Mesothelial cell of epicardium (in vitro differentiated cells): ENCODE measurements around the gene SEMA6A. TPM values are rescaled to one million over a fixed set of nuclear protein-coding genes. Genes with fewer than 3 reads are reported as not detected.

Experiments
- DNase-seq, 2 experiments: peaks; one replicate each; pipeline ENCODE4 v3.0.0; 2021; ENCODE audit warnings: low spot score in 2 of 2; ENCODE audit not compliant: unreplicated experiment in 2 of 2
- H3K27ac Mint-ChIP-seq: 2 replicates; pipeline ENCODE4 v1.8.0; 2021; ENCODE audit warnings: mixed read lengths
- H3K27me3 Mint-ChIP-seq: 2 replicates; pipeline ENCODE4 v1.8.0; 2021; ENCODE audit warnings: low read depth, mixed read lengths
- H3K36me3 Mint-ChIP-seq: 2 replicates; pipeline ENCODE4 v1.8.0; 2021; ENCODE audit warnings: mixed read lengths
- H3K4me1 Mint-ChIP-seq: 2 replicates; pipeline ENCODE4 v1.8.0; 2021; ENCODE audit warnings: mixed read lengths
- H3K4me3 Mint-ChIP-seq: 2 replicates; pipeline ENCODE4 v1.8.0; 2021; ENCODE audit warnings: mild to moderate bottlenecking, moderate library complexity, mixed read lengths
- H3K9me3 Mint-ChIP-seq: 2 replicates; pipeline ENCODE4 v1.8.0; 2021; ENCODE audit warnings: mixed read lengths
- CTCF ChIP-seq: fragments of 200-600 bp; sonication (generic); IDR thresholded peaks from one replicate; pipeline ENCODE4 v1.5.0; 2021; ENCODE audit warnings: antibody characterized with exemption; ENCODE audit not compliant: unreplicated experiment
- total RNA-seq: library from RNA; stranded (reverse); gene quantifications from 3 replicates; pipeline ENCODE4 v1.2.1, GENCODE V29; 2021

Gene SEMA6A
- total RNA-seq, 1 donor from 2014 or later: 129 TPM

- Mint-ChIP-seq H3K4me1 (peaks cover 30% of the 10 kb centered on the region), H3K36me3 (no peaks in the 10 kb centered on the region), H3K9me3 (no peaks in the 10 kb centered on the region), H3K27ac (peak overlapping the region; percentile 21), H3K27me3 (no peaks in the 10 kb centered on the region), H3K4me3 (no peak overlapping the region)
- DNase-seq: no peak
- TF ChIP-seq CTCF: no peak
Measured at GRCh38 chr5:116583085-116583861, 8.7 kb upstream of the SEMA6A start.

GRCh38 chr5:116581910-116582309 lies 7.3 kb upstream of the SEMA6A start:
- Mint-ChIP-seq H3K36me3 (no peaks in the 10 kb centered on the region), H3K4me3 (no peak overlapping the region), H3K27me3 (no peaks in the 10 kb centered on the region), H3K4me1 (peaks cover 30% of the 10 kb centered on the region), H3K27ac (no peak overlapping the region), H3K9me3 (no peaks in the 10 kb centered on the region)
- DNase-seq: no peak
- no peak for TF ChIP-seq CTCF

GRCh38 chr5:116579144-116579543 lies 4.5 kb upstream of the SEMA6A start:
- no peaks in the 10 kb centered on the region for H3K9me3 Mint-ChIP-seq
- H3K4me1 Mint-ChIP-seq: peaks cover 42% of the 10 kb centered on the region
- DNase-seq: no peak
- H3K36me3 Mint-ChIP-seq: no peaks in the 10 kb centered on the region
- TF ChIP-seq CTCF: no peak
- no peaks in the 10 kb centered on the region for H3K27me3 Mint-ChIP-seq
- peak overlapping the region; percentile 21 for H3K27ac Mint-ChIP-seq
- no peak overlapping the region for H3K4me3 Mint-ChIP-seq

- Mint-ChIP-seq H3K36me3 (no peaks in the 10 kb centered on the region), H3K27me3 (no peaks in the 10 kb centered on the region), H3K9me3 (no peaks in the 10 kb centered on the region), H3K27ac (peak overlapping the region; percentile 21), H3K4me1 (peaks cover 39% of the 10 kb centered on the region), H3K4me3 (no peak overlapping the region)
- DNase-seq: no peak
- TF ChIP-seq CTCF: no peak
Measured at GRCh38 chr5:116578676-116579075, 4.1 kb upstream of the SEMA6A start.

- Mint-ChIP-seq H3K27ac (no peak overlapping the region), H3K36me3 (no peaks in the 10 kb centered on the region), H3K27me3 (no peaks in the 10 kb centered on the region), H3K4me1 (peaks cover 34% of the 10 kb centered on the region), H3K4me3 (peak overlapping the region; percentile 98), H3K9me3 (no peaks in the 10 kb centered on the region)
- TF ChIP-seq CTCF: no peak
- no peak for DNase-seq
Measured at GRCh38 chr5:116577064-116577788, 2.6 kb upstream of the SEMA6A start.
